Myocyte (in vitro differentiated cells): ENCODE data around the gene OR5M8. TPM values are rescaled to one million over a fixed set of nuclear protein-coding genes. Genes with fewer than 3 reads are reported as not detected.

Experiments used
- DNase-seq: peaks from one replicate; pipeline ENCODE4 v3.0.0-alpha.2; 2012; ENCODE audit warnings: low read depth
- polyA plus RNA-seq: library from polyadenylated mRNA; unstranded; fragments of >200 nt; gene quantifications from one replicate; pipeline ENCODE4 v1.2.1, GENCODE V29; 2012; ENCODE audit warnings: missing spikeins
- total RNA-seq: library from RNA; depleted of rRNA; stranded (reverse); fragments of >200 nt; gene quantifications from 2 replicates; pipeline ENCODE4 v1.2.3, GENCODE V29; 2014

OR5M8 gene
- total RNA-seq = not detected in 2 replicates
- not detected for polyA plus RNA-seq

DNA sequence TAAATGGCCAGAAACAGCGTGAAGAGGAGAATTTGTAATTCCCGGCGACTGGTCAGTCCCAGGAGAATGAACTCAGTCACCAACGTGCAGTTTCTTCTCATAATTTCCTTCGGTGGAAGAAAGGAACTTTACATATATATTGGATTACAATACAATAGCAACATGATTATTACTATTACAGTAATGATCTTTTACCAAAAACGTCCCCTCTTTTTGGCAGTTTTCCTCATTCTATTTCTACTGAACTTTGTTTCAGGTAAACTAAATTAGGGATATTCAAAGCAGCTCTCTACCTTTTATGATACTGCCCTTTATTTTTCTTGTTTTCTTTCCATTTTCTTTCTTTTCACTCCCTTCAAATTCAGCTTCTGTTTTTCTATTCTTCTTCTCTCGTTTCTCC lies at the start of gene OR5M8:
Gene OR5M8 (minus strand): TSS at position 101 of the 400 bp plus-strand sequence. CDS start 0 bp downstream, at position 101.
- DNase-seq = no peak

DNA sequence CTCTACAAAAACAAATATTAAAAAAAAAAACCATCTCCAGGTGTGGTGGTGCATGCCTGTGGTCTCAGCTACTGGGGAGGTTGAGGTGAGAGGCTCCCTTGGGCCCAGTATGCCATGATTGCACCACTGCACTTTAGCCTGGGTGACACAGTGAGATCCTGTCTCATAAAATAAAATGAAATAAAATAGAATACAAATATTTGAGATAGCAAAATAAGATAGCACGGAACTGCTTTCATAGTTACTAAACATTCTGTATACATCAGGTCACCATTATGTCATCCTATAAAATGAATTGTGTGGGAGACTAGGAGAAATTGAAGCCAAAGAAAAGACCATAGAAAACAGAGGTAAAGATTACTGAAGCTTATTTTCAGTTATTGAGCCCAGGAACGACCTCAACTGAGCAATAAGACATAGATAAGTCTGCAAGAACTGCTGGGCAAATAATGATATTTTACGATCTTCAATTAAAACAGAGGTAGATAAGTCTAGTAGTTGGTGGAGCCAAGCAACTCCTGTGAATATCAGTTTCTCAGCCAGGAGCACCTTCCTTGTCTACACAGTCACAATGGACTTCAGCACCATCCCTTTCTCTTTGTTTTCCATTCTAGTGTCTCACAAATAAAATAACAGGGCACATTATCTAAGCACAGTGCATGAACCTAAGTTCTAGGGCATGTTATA lies 42.0 kb upstream of the OR5M8 start:
- DNase-seq = no peak

DNA sequence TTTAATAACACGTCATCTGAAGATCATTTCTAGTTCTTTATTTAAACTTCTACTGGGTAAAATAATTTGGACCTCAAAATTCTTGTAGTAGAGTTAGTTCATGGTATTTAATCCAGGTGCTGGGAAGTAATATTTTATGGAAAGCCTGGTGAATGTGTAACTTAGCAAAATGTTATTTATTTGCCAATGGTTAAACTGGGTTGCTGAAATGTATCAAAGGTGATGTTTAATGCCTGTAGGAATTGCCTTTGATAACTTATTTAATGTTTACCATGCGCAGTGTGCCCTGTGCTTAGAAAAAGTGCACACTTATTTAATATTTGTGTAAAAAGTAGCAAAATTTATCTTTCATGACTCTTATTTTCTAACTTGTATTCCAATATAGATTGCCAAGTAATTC lies 40.7 kb upstream of the OR5M8 start:
- no peak for DNase-seq

DNA sequence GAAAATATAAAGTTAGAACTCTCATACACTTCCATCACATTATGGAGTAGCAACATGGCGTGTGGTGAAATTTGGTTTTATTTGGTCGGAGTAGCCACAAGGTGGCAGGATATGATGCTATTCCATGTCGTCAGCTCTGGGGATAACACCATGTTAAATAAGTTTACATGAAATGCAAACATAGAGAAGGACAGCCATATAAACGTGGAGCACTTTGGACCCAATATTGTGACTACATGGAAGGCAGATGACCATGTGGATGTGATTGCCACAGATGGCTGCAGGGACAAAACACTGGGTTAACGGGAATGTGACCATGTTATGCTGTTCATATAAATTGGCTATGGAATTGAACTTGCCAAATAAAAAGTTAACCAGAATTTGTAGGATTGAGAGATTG lies 30.8 kb upstream of the OR5M8 start:
- no peak for DNase-seq

DNA sequence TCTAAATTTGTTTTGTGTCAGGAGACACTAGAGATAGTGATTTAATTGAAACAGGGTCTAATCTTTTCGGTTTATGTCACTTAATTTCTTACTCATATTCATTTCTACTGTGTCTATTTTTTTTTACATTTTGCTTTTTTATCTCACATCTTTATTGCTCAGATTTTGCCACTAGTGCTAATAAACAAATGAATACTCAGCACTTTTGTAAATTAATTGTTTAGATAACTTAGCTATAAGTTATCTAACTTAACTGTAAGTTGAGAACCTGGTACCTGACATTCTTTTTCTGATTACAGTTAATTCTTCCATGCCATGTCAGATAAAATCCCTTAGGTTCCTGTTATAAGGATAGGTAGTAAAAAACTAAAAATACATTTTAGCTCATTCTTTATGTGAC lies 22.1 kb upstream of the OR5M8 start:
- DNase-seq = no peak

DNA sequence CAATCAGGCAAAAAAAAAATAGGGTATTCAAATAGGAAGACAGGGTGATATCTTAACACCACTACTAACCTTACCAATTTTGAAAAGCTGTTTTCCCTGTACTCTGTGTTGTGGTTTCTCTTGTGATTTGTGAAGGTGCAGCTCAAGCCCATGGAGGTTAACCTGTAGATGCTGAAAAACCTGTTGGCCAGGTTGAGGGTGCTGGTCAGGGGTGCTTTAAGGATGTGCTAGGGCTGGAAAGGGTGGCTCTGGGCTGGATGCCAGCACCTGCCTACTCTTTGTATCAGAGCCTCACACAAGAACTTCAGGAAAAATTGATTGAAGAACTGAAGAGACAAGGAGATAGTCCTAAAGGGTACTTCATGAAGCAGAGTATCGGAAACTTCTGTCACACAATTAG lies 18.3 kb upstream of the OR5M8 start:
- DNase-seq = no peak

DNA sequence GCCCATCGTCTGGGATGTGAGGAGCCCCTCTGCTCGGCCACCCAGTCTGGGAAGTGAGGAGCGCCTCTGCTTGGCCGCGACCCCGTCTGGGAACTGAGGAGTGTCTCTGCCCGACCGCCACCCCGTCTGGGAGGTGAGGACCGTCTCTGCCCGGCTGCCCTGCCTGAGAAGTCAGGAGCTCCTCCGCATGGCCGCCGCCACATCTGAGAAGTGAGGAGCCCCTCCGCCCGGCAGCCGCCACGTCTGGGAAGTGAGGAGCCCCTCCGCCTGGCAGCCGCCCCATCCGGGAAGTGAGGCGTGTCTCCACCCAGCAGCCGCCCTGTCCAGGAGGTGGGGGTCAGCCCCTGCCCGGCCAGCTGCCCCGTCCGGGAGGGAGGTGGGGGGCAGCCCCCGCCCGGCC lies 5.8 kb upstream of the OR5M8 start:
- DNase-seq = no peak

DNA sequence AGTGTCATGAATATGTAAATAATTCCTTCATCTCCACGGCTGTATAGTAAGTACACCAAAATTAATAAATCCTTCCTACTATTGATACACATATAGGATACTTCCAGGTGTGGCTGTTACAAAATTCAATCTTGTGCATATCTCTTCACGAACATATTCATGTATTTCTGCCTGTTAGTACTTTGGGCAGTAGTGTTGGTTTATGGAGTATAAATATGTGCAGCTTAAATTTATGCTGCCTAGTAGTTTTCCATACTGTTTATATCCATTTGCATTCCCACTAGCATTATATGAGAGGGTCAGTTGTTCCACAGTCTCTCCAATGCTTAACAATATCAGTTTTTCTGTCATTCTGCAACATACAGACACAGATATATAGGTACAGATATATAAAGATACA lies 3.9 kb upstream of the OR5M8 start:
- DNase-seq = no peak

DNA sequence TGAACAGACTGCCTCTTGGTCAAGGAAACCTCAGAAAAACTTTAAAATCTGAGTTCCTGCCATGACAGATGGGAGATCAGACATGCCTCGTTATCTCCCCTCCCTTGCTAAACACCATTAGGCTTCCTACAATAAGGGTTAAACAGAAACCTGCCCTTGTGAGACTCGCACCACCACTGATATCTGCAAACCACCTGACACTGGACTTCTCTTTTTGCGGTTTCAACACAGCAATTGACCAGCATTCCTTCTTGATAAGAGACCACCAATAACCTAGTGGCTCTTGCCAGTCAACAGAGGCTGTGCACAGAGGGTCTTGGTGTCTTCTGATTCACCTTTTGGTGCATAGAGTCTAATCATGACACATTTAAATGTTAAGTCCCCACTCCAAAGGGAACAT lies 4.4 kb downstream of the OR5M8 start:
- DNase-seq = no peak

DNA sequence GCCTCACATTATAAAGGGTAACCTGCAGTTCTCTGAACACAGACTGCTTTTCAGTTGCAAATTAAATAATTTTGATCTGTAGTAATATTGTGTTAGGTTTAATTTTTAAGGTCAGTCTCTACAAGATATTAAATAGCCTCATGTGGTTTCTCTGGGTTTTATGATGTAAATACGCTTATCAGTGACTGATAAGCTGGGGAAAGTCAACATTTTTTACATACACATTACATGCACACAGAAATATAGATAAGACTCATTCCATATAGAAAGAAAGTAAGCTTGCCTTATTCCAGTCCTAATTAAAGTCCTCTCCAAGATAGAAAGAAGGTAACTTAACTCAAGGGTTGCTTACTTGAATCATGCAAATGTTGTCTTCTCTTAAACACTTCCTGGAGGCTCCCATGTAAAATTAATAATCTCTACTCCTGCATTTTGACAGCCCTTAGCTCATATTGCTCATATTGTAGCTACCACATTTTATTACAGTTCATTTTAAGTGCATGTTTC lies 16.4 kb downstream of the OR5M8 start:
- no peak for DNase-seq

DNA sequence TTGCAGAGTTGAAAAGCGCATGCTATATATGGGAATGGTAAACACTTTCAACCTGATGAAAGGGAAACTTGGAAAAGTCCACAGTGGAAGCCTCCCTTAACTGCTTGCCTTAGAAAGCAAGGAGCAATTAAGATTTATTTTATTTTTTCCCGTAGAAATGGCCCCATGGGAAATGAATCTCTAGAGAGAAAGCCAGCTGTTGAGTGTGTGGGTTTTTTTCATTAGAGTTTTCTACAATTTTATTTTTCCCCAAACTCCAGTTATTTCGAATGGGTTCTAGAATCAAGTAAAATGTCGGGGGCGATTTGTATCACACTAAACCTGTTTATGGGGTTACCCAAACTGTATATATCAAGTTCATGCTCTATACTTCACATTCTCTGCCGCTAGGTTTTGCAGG lies 17.9 kb downstream of the OR5M8 start, which contains the start of gene OR5M3:
Gene OR5M3 (minus strand): TSS at position 101 of the 400 bp plus-strand sequence. CDS start 2,855 bp downstream, outside the sequence.
- no peak for DNase-seq

DNA sequence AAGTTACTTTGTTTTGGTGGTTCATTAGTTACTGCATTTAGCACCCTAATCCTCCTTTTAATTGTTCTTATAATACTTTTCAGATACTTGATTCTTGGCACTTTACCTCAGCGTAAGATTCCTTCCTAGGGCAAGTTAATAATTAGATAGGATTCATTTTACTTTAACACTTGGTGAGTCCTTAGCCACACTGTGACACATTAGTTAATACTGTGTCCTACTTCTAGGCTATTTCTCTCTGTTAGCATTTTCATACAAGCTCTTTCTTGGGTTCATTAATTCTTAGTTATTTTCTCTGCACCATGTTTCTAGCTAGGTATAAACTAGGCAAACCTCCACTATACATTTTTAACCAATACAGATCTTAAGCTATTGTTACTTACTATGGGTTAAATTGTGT lies 34.1 kb downstream of the OR5M8 start:
- DNase-seq = no peak

DNA sequence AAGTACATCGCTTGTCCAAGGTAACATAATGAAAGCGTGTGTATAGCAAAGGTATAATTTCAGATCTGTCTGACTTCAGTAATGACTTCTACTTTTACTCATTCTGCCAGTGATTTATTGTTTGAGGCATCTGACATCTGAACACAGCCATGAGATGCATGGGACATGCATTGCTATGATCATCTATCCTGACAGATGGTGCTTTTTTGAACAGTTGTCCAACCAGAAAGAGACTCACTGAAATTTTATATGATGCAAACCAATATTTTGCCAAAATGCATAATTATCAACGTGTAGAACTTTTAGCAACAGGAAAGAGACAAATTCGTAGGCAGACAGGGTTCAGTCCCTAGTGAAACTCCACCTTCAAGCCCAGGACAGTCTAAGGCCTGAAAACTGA lies 37.6 kb downstream of the OR5M8 start:
- no peak for DNase-seq

Other genes starting within 250 kb of the OR5M8 start
- gene OR5T3, start 239.1 kb downstream of the OR5M8 start, total RNA-seq = not detected in 2 replicates
- gene OR5T1, start 217.2 kb downstream of the OR5M8 start, total RNA-seq = not detected in 2 replicates
- not detected in 2 replicates for gene OR8H1, start 199.1 kb downstream of the OR5M8 start, total RNA-seq
- gene OR8K3, start 176.2 kb downstream of the OR5M8 start, total RNA-seq = not detected in 2 replicates
- not detected in 2 replicates for gene OR8K1, start 145.3 kb downstream of the OR5M8 start, total RNA-seq
- not detected in 2 replicates for gene OR8J1, start 137.1 kb downstream of the OR5M8 start, total RNA-seq
- gene OR8U1, start 115.7 kb downstream of the OR5M8 start, total RNA-seq = not detected in 2 replicates
- gene OR5AL1, start 78.7 kb downstream of the OR5M8 start, total RNA-seq = not detected in 2 replicates
- gene OR5M3, start 18.0 kb downstream of the OR5M8 start, total RNA-seq = not detected in 2 replicates
- not detected in 2 replicates for gene OR5M11, start 51.9 kb upstream of the OR5M8 start, total RNA-seq
- gene OR5M10, start 86.4 kb upstream of the OR5M8 start, total RNA-seq = not detected in 2 replicates
- gene OR5M1, start 123.5 kb upstream of the OR5M8 start, total RNA-seq = not detected in 2 replicates
- gene OR5AP2, start 151.1 kb upstream of the OR5M8 start, total RNA-seq = not detected in 2 replicates
- not detected in 2 replicates for gene OR5AR1, start 172.3 kb upstream of the OR5M8 start, total RNA-seq
- not detected in 2 replicates for gene OR9G1, start 207.7 kb upstream of the OR5M8 start, total RNA-seq